ENCODE measurements around the gene LIN9. TPM values are rescaled to one million over a fixed set of nuclear protein-coding genes. Genes with fewer than 3 reads are reported as not detected.

Gene LIN9
- total RNA-seq, 1 donor from 2014 or later, result 14.0 TPM

- no peak for TF ChIP-seq CTCF (conservative IDR thresholded peaks at IDR 0.05)
- H3K4me1 Mint-ChIP-seq, result no peaks in the 10 kb centered on the region
- H3K36me3 Mint-ChIP-seq (ENCODE audit: low read depth), result peaks cover 8% of the 10 kb centered on the region
- H3K27ac Mint-ChIP-seq (ENCODE audit: unreplicated experiment), result no peak overlapping the region
- H3K4me3 Mint-ChIP-seq, result no peak overlapping the region
- H3K9me3 Mint-ChIP-seq, result no peaks in the 10 kb centered on the region
- no peak for DNase-seq (ENCODE audit: low read depth, low spot score)
- no peaks in the 10 kb centered on the region for H3K27me3 Mint-ChIP-seq (ENCODE audit: low read depth)
Measured at GRCh38 chr1:226281058-226281457, 27.9 kb downstream of the LIN9 start.

- Mint-ChIP-seq H3K27me3 (ENCODE audit: low read depth) (no peaks in the 10 kb centered on the region), H3K4me3 (no peak overlapping the region), H3K4me1 (no peaks in the 10 kb centered on the region), H3K27ac (ENCODE audit: unreplicated experiment) (no peak overlapping the region), H3K9me3 (no peaks in the 10 kb centered on the region), H3K36me3 (ENCODE audit: low read depth) (peaks cover 10% of the 10 kb centered on the region)
- no peak for DNase-seq (ENCODE audit: low read depth, low spot score)
- no peak for TF ChIP-seq CTCF (conservative IDR thresholded peaks at IDR 0.05)
Measured at GRCh38 chr1:226279498-226279897, 29.5 kb downstream of the LIN9 start.

- no peaks in the 10 kb centered on the region for H3K27me3 Mint-ChIP-seq (ENCODE audit: low read depth)
- no peak overlapping the region for H3K4me3 Mint-ChIP-seq
- H3K9me3 Mint-ChIP-seq, result no peaks in the 10 kb centered on the region
- no peak for TF ChIP-seq CTCF (conservative IDR thresholded peaks at IDR 0.05)
- peaks cover 5% of the 10 kb centered on the region for H3K36me3 Mint-ChIP-seq (ENCODE audit: low read depth)
- no peak overlapping the region for H3K27ac Mint-ChIP-seq (ENCODE audit: unreplicated experiment)
- no peaks in the 10 kb centered on the region for H3K4me1 Mint-ChIP-seq
- DNase-seq (ENCODE audit: low read depth, low spot score), result no peak
Measured at GRCh38 chr1:226277897-226278296, 31.1 kb downstream of the LIN9 start.

DNA sequence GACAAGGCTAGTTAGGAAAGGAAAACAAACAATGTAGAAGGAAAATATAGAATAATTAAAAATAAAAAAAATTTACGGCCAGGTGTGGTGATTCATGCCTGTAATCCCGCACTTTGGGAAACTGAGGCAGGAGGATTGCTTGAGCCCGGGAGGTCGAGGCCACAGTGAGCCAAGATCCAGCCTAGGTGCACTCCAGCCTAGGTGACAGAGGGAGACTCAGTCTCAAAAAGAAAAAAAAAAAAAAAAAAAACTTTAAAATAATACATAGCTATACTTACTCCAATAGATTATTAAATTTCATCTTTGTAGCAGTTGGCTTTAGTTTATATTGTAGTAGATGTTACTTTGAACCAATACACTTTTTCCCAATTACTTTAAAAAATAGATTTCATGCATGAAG, 32.0 kb downstream of the LIN9 start:
- no peak for TF ChIP-seq CTCF (conservative IDR thresholded peaks at IDR 0.05)
- H3K4me3 Mint-ChIP-seq, result no peak overlapping the region
- no peak overlapping the region for H3K27ac Mint-ChIP-seq (ENCODE audit: unreplicated experiment)
- DNase-seq (ENCODE audit: low read depth, low spot score), result no peak
- H3K9me3 Mint-ChIP-seq, result no peaks in the 10 kb centered on the region
- peaks cover 5% of the 10 kb centered on the region for H3K36me3 Mint-ChIP-seq (ENCODE audit: low read depth)
- no peaks in the 10 kb centered on the region for H3K27me3 Mint-ChIP-seq (ENCODE audit: low read depth)
- H3K4me1 Mint-ChIP-seq, result no peaks in the 10 kb centered on the region

GRCh38 chr1:226276077-226276682, 32.8 kb downstream of the LIN9 start:
- Mint-ChIP-seq H3K4me3 (no peak overlapping the region), H3K9me3 (no peaks in the 10 kb centered on the region), H3K27ac (ENCODE audit: unreplicated experiment) (no peak overlapping the region), H3K36me3 (ENCODE audit: low read depth) (peaks cover 5% of the 10 kb centered on the region), H3K27me3 (ENCODE audit: low read depth) (no peaks in the 10 kb centered on the region), H3K4me1 (no peaks in the 10 kb centered on the region)
- no peak for TF ChIP-seq CTCF (conservative IDR thresholded peaks at IDR 0.05)
- DNase-seq (ENCODE audit: low read depth, low spot score), result no peak

Measured in neural crest cell (in vitro differentiated cells).